ENCODE data around the gene AKAIN1. TPM values are rescaled to one million over a fixed set of nuclear protein-coding genes. Genes with fewer than 3 reads are reported as not detected.

AKAIN1 gene
- total and polyA plus RNA-seq, 10 of the 15 experiments (the other 5 are each of a cell fraction or from before 2014, with no cell fraction given), result not detected

- Histone ChIP-seq H3K9ac (ENCODE audit: control insufficient read depth, insufficient read depth, low read length) (no peak overlapping the region), H3K4me2 (ENCODE audit: control insufficient read depth, insufficient read depth) (no peak overlapping the region), H3K9me3 (replicated peaks; ENCODE audit: control insufficient read depth, insufficient read depth, low read length) (no peaks in the 10 kb centered on the region), H2AFZ (ENCODE audit: control insufficient read depth, low read depth, low read length) (no peak overlapping the region), H3K27ac (ENCODE audit: control insufficient read depth, insufficient read depth) (no peak overlapping the region), H3K27me3 (replicated peaks in 1 of 2; ENCODE audit: control insufficient read depth in 2 of 2, insufficient read depth in 2 of 2, low read length in 1 of 2) (no peaks in the 10 kb centered on the region; a peak in 2 of 4 replicates), H3K4me1 (ENCODE audit: control insufficient read depth, insufficient read depth, low read length) (no peaks in the 10 kb centered on the region), H3K4me3 (no peak overlapping the region), H4K20me1 (ENCODE audit: control insufficient read depth, insufficient read depth) (no peaks in the 10 kb centered on the region), H3K79me2 (ENCODE audit: control insufficient read depth, insufficient read depth, low read length) (no peaks in the 10 kb centered on the region), H3K36me3 (ENCODE audit: control insufficient read depth in 2 of 2, insufficient read depth in 2 of 2, low read length in 1 of 2) (no peaks in the 10 kb centered on the region)
- in situ Hi-C loops (cut with MboI), result no loop called here
- intact Hi-C loops (cut with micrococcal nuclease; ENCODE audit: unreplicated experiment), result no loop called here
- RAD21 ChIA-PET (ENCODE audit: unreplicated experiment), result no interaction called here
- BruUV-seq (replicated peaks), result no TSS peak
- FAIRE-seq (no peak), DNase-seq (ENCODE audit: low read depth, low spot score) (no peak), ATAC-seq (no peak)
- SMC1A ChIA-PET (ENCODE audit: uncharacterized antibody, unreplicated experiment), result interaction anchor here (1.6 kb wide), 1 partner anchor 10 kb away, joined by 3 read pairs; no protein-coding TSS in a partner anchor
- CTCF ChIA-PET, result no interaction called here
- POLR2A ChIA-PET, result no interaction called here
- WGBS (ENCODE audit: insufficient coverage, insufficient replicate concordance, low lambda C conversion rate, missing lambda C conversion rate), result 11% methylated on average over 3 of the region's 3 CpGs
- TF ChIP-seq EGR1 (IDR thresholded peaks at IDR 0.05; ENCODE audit: borderline replicate concordance in 1 of 2, low read depth in 2 of 2, low read length in 2 of 2) (no peak), EED (IDR thresholded peaks at IDR 0.05; ENCODE audit: low read depth) (no peak), ATF7 (IDR thresholded peaks at IDR 0.05; ENCODE audit: low read depth) (no peak), DPF2 (IDR thresholded peaks at IDR 0.05) (no peak), CREM (IDR thresholded peaks at IDR 0.05; ENCODE audit: low read depth) (no peak), BHLHE40 (IDR thresholded peaks at IDR 0.05; ENCODE audit: borderline replicate concordance in 1 of 2, low read depth in 2 of 2, low read length in 1 of 2) (no peak), PBX3 (IDR thresholded peaks at IDR 0.05; ENCODE audit: insufficient replicate concordance, low read depth, low read length) (no peak), CHD2 (IDR thresholded peaks at IDR 0.05; ENCODE audit: borderline replicate concordance, low read depth, low read length) (no peak), HSF1 (IDR thresholded peaks at IDR 0.05; ENCODE audit: low read depth, low read length) (no peak), ZBTB11 (CRISPR knock-in tag; IDR thresholded peaks at IDR 0.05) (no peak), TCF12 (IDR thresholded peaks at IDR 0.05; ENCODE audit: low read depth, low read length) (no peak), CREB1 (IDR thresholded peaks at IDR 0.05; ENCODE audit: low read depth) (no peak), JUNB (IDR thresholded peaks at IDR 0.05) (no peak), ZNF384 (IDR thresholded peaks at IDR 0.05; ENCODE audit: borderline replicate concordance, low read depth, low read length) (no peak), MYC (IDR thresholded peaks at IDR 0.05; ENCODE audit: insufficient read depth, insufficient read length, insufficient replicate concordance, low read length, severe bottlenecking) (no peak), CHD1 (IDR thresholded peaks at IDR 0.05; ENCODE audit: low read depth, low read length) (no peak)
These were observed 1.3 kb upstream of the AKAIN1 start for GRCh38 chr18:5198311-5198710.

Data from GM12878 (cell line).